ENCODE results near the gene CCDC138.

- no peak for TF ChIP-seq POLR2A (IDR thresholded peaks at IDR 0.05)
- no peak for TF ChIP-seq CTCF (IDR thresholded peaks at IDR 0.05)
Observed at GRCh38 chr2:108806371-108807113, 20.0 kb downstream of the CCDC138 start.
